NK-92 (cell line): Measurements from ENCODE around the gene ZNF318.
"Not testable (repeated sequence)": the region's sequence is repeated elsewhere in the genome, so short reads cannot be mapped to it uniquely, and the experiment has no call there.

Experiments
- DNase-seq: peaks from one replicate; lab custom pipeline; 2025; ENCODE audit not compliant: unreplicated experiment; lab: John Stamatoyannopoulos, UW

Gene ZNF318

GRCh38 chr6:43369174-43370002, at the start of gene ZNF318:
Gene ZNF318, minus strand, starts transcription at chr6:43369647. Its CDS starts 282 bp downstream, at chr6:43369365.
- peak; percentile 68 for DNase-seq

- DNase-seq, result no peak
Measured at GRCh38 chr6:43416935-43417334, 47.5 kb upstream of the ZNF318 start.

GRCh38 chr6:43415275-43415674, 45.8 kb upstream of the ZNF318 start:
- not testable (repeated sequence) for DNase-seq

GRCh38 chr6:43413002-43413401, 43.6 kb upstream of the ZNF318 start:
- no peak for DNase-seq

GRCh38 chr6:43412541-43412940, 43.1 kb upstream of the ZNF318 start:
- no peak for DNase-seq

DNA sequence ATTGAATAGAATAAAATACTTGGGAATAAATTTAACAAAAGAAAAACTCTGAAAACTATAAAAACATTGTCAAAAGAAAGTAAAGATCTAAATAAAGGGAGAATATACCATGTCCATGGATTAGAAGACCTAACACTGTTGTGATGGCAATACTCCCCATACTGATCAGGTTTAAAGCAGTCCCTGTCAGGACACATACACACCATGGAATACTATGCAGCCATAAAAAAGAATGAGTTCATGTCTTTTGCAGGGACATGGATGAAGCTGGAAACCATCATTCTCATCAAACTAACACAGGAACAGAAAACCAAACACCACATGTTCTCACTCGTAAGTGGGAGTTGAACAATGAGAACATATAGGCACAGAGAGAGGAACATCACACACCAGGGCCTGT, 41.3 kb upstream of the ZNF318 start:
- not testable (repeated sequence) for DNase-seq

DNA sequence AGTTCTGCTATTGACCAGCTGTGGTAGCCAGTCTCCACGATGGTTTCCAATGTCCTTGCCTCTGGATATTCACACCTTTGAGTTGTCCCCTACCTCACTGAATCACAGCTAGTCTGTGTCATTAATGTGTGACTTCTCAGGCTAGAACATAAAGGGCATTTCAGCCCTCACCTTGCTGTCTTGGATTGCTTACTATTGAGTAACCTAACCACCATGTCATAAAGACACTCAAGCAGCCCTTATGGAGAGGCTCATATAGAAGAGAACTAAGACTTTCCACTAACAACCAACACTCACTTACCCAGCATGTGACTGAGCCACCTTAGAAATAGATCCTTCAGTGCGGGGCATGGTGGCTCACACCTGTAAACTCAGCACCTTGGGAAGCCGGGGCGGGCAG, 38.8 kb upstream of the ZNF318 start:
- no peak for DNase-seq

DNA sequence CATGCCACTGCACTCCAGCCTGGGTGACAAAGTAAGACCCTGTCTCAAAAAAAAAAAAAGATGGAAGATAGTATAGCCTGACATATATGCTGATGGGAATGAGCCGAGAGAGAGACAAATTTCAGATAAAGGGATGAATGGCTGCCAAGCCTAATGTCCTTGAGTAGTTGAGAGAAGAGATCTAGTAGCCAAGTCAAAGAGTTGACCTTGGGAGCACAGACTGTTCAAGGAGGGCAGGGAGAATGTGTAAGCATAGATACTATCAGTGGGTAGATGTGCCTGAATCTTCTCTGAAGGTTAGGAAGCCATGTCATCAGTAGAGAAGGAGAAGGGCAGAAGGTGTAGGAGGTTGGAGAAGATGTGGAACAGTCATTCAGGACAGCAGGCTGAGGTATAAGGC, 37.8 kb upstream of the ZNF318 start:
- DNase-seq, result no peak

DNA sequence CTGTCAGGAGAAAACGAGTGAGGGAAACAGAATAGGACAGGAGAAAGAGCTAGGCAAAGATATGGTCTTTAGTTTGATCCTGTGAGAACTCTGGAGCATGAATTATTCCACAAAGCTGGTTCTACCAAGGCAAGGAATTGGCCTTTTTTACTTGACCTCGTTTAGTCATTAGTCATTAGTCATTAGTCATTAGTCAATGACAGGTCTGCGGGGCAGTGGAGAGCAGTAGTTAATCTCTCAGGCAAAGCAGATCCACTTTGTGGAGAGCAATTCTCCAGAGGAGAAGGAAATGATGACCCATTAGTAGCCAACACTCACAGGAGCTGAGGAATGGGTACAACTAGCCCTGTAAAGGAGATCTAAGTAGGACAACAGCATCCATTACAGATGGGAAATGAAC, 35.9 kb upstream of the ZNF318 start:
- DNase-seq, result no peak

DNA sequence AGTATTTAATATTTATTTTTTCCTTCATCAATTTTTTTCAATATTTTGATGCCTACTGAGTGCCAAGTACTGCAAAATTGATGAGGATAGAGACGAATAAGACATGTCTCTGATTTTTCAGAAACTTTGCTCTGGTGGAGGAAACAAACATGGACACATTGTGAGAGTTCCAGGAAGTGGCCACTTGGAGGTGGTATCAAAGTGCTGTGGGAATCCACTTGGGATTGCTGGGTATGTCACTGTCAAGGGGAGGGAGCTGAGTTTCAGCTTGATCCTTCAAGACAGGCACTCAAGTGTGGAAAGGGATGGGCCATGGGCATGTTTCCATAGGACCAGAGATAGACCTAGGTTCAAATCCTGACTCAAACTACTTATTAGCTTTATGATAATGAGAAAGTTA, 33.4 kb upstream of the ZNF318 start:
- DNase-seq, result no peak

DNA sequence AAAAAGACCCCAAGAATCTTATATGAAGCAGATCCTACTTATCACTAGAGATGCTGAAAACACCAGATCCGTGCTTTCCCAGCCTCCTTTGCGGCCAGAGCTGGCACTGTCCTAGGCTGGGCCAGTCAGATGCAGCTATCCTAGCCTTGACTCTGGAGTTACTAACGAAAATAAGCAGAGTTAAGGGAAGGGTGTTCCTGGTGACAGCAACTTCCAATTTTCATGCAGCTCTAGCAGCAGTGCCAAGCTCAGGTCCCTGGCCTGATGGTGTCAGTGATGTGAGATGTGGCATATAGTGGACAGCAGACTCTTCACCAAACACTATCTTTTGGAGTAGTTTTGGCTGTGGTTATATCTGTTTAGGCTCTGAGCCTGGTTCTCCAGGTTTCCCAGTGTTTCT, 32.3 kb upstream of the ZNF318 start:
- no peak for DNase-seq

- DNase-seq, result no peak
Measured at GRCh38 chr6:43399932-43400487, 30.6 kb upstream of the ZNF318 start.

GRCh38 chr6:43396408-43397149, 27.1 kb upstream of the ZNF318 start:
- no peak for DNase-seq

GRCh38 chr6:43395776-43396175, 26.3 kb upstream of the ZNF318 start:
- no peak for DNase-seq

DNA sequence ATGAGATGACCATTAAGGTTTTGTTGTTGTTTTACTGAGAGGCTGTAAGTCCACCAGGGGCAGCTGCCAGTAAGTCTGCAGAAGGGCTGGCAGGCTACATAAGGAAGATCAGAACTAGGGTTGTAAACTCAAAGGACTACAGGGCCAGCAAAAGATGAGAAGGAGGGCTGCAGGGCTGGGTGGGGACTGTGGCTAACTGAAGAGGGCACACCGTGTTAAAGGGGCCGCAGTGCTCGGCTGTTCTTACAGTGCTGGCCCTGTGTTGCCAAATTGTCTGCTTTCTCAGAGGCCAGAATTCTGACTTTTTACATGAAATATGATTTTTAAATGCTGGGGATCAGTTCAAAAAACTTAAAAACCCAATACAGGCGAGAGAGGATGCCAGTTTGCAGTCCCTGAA, 25.5 kb upstream of the ZNF318 start:
- no peak for DNase-seq

GRCh38 chr6:43393602-43394001, 24.2 kb upstream of the ZNF318 start:
- DNase-seq, result no peak

GRCh38 chr6:43393133-43393532, 23.7 kb upstream of the ZNF318 start:
- not testable (repeated sequence) for DNase-seq

GRCh38 chr6:43391440-43392031, 22.1 kb upstream of the ZNF318 start:
- no peak for DNase-seq

- DNase-seq, result not testable (repeated sequence)
Measured at GRCh38 chr6:43390753-43391439, 21.4 kb upstream of the ZNF318 start.

DNA sequence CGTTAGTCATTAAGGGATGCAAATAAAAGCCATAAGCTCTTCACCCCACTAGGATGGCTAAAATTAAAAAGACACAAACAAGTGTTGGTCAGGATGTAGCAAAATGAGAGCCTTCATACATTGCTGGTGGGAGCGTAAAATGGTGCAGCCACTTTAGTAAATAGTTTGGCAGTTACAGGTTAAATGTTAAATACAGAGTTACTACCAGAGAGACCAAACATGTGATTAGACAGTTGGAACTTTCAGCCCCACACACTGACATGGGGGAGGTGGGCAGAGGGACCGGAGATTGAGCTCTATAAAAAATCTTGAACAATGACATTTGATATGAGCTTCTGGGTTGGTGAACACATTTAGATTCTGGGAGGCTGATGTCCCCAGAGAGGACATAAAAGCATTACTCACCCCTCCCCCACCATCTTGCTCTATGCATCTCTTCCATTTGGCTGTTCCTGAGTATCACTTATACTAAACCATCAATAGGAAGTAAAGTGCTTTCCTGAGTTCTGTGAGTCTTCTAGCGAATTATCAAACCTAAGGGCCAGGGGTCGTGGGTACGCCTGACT, 20.4 kb upstream of the ZNF318 start:
- no peak for DNase-seq

- no peak for DNase-seq
Measured at GRCh38 chr6:43386492-43386891, 17.0 kb upstream of the ZNF318 start.
